HEK293 (cell line): ENCODE data around the gene CPNE5.

ENCODE experiments used
- CTCF ChIA-PET: fragments of 350-600 bp; formaldehyde crosslinking; extraction: SDS; loops from one replicate; lab custom pipeline; 2021; ENCODE audit warnings: antibody characterized with exemption; lab: Yijun Ruan, JAX
- POLR2A ChIA-PET: fragments of 300-600 bp; formaldehyde crosslinking; extraction: SDS; loops from one replicate; lab custom pipeline; 2020; ENCODE audit warnings: antibody characterized with exemption, inconsistent platforms; lab: Yijun Ruan, JAX
- H3K27ac ChIP-seq: fragments of 200-500 bp; sonication (Bioruptor generic); 2 replicates; pipeline ENCODE4 v1.5.1; 2014; ENCODE audit warnings: low read depth, low read length, control low read depth, inconsistent platforms; ENCODE audit errors: extremely low read depth
- H3K36me3 ChIP-seq, 2 experiments: fragments of 200-500 bp in 1 of 2; sonication (Bioruptor generic) in 1 of 2; 1 replicate in 1 of 2; 2 replicates in 1 of 2; pipeline ENCODE4 v1.5.1; 2014 to 2017; ENCODE audit warnings: inconsistent platforms in 2 of 2, low read length in 2 of 2; ENCODE audit not compliant: control insufficient read depth in 2 of 2, insufficient read depth in 1 of 2
- H3K4me1 ChIP-seq: fragments of 200-500 bp; sonication (Bioruptor generic); 2 replicates; pipeline ENCODE4 v1.5.1; 2014; ENCODE audit warnings: mild to moderate bottlenecking, low read length, inconsistent platforms; ENCODE audit not compliant: control insufficient read depth, insufficient read depth
- H3K4me3 ChIP-seq: 2 replicates; pipeline ENCODE4 v1.5.1; 2011; ENCODE audit warnings: low read depth, mild to moderate bottlenecking, control low read depth, low read length, moderate library complexity
- H3K9me3 ChIP-seq: fragments of 200-500 bp; sonication (Bioruptor generic); 2 replicates; pipeline ENCODE4 v1.5.1; 2014; ENCODE audit warnings: low read depth, low read length, inconsistent platforms; ENCODE audit not compliant: control insufficient read depth, insufficient read depth
- KLF8 ChIP-seq: fragments of 450-650 bp; formaldehyde crosslinking; IDR thresholded peaks from 2 replicates; pipeline ENCODE4 v1.5.1; 2016; ENCODE audit warnings: missing biosample characterization, missing genetic modification characterization
- MZF1 ChIP-seq: fragments of 450-650 bp; formaldehyde crosslinking; IDR thresholded peaks from 2 replicates; pipeline ENCODE4 v1.5.1; 2017; ENCODE audit warnings: missing biosample characterization, missing genetic modification characterization, borderline replicate concordance
- REPIN1 ChIP-seq: fragments of 450-650 bp; formaldehyde crosslinking; IDR thresholded peaks from 2 replicates; pipeline ENCODE4 v1.5.1; 2017; ENCODE audit warnings: missing biosample characterization, missing genetic modification characterization, low read depth
- SCRT1 ChIP-seq: fragments of 450-650 bp; formaldehyde crosslinking; IDR thresholded peaks from 2 replicates; pipeline ENCODE4 v1.5.1; 2016; ENCODE audit warnings: missing biosample characterization, missing genetic modification characterization, borderline replicate concordance
- SCRT2 ChIP-seq: fragments of 450-650 bp; formaldehyde crosslinking; IDR thresholded peaks from 2 replicates; pipeline ENCODE4 v1.5.1; 2016; ENCODE audit warnings: missing biosample characterization, missing genetic modification characterization
- ZNF23 ChIP-seq: fragments of 450-650 bp; formaldehyde crosslinking; IDR thresholded peaks from 2 replicates; pipeline ENCODE4 v1.5.1; 2016; ENCODE audit warnings: missing biosample characterization, missing genetic modification characterization, borderline replicate concordance
- ZNF239 ChIP-seq: fragments of 450-650 bp; formaldehyde crosslinking; IDR thresholded peaks from 2 replicates; pipeline ENCODE4 v1.5.1; 2016; ENCODE audit warnings: missing biosample characterization, missing genetic modification characterization
- ZNF354C ChIP-seq: fragments of 450-650 bp; formaldehyde crosslinking; IDR thresholded peaks from 2 replicates; pipeline ENCODE4 v1.5.1; 2016; ENCODE audit warnings: missing biosample characterization, missing genetic modification characterization, low read depth, borderline replicate concordance
- ZNF514 ChIP-seq: fragments of 450-650 bp; formaldehyde crosslinking; IDR thresholded peaks from 2 replicates; pipeline ENCODE4 v1.5.1; 2016; ENCODE audit warnings: missing biosample characterization, missing genetic modification characterization
- ZNF571 ChIP-seq: fragments of 450-650 bp; formaldehyde crosslinking; IDR thresholded peaks from 2 replicates; pipeline ENCODE4 v1.5.0; 2017; ENCODE audit warnings: missing biosample characterization, missing genetic modification characterization
- ZNF707 ChIP-seq: fragments of 450-650 bp; formaldehyde crosslinking; IDR thresholded peaks from 2 replicates; pipeline ENCODE4 v1.5.1; 2016; ENCODE audit warnings: missing biosample characterization, missing genetic modification characterization
- ZNF776 ChIP-seq: fragments of 450-650 bp; formaldehyde crosslinking; IDR thresholded peaks from 2 replicates; pipeline ENCODE4 v1.5.0; 2017; ENCODE audit warnings: missing biosample characterization, missing genetic modification characterization, borderline replicate concordance
- ZNF830 ChIP-seq: fragments of 450-650 bp; IDR thresholded peaks from 2 replicates; pipeline ENCODE4 v1.5.0; 2018; ENCODE audit warnings: missing biosample characterization, missing genetic modification characterization, low read depth, mild to moderate bottlenecking, moderate library complexity
- TF ChIP-seq, protein P1 (sequence below): fragments of 450-650 bp; formaldehyde crosslinking; conservative IDR thresholded peaks from 2 replicates; pipeline ENCODE4 v1.5.1; 2016; ENCODE audit warnings: low read depth, missing biosample characterization, missing genetic modification characterization
- TF ChIP-seq, protein P2 (sequence below): fragments of 450-650 bp; IDR thresholded peaks from 2 replicates; pipeline ENCODE4 v1.5.1; 2018; ENCODE audit warnings: missing biosample characterization, missing genetic modification characterization
- TF ChIP-seq, protein P3 (sequence below): fragments of 450-650 bp; formaldehyde crosslinking; IDR thresholded peaks from 2 replicates; pipeline ENCODE4 v1.5.1; 2016; ENCODE audit warnings: missing biosample characterization, missing genetic modification characterization, borderline replicate concordance

The CPNE5 gene

DNA sequence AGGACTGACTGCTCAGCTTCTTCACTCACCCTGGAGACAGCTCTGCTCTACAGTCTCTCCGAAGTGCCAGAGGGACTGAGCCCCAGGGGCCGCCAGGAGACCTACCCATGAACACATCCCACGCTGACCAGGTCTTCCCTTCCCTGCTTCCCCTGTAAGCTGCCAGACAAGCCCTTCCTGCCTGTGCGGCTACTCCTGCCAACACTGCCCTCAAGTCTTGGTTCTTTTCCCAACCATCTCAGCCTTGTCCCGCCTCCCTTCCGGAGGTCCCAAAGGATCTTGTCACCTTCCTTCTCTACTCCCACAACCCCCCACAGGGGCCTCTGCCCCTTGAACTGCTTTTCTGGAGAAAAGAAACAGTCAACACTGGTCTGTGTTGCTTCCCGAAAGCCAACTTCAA, 15.0 kb downstream of the CPNE5 start:
- Histone ChIP-seq H3K36me3 (no peaks in the 10 kb centered on the region), H3K27ac (no peak overlapping the region), H3K4me1 (peaks cover 6% of the 10 kb centered on the region), H3K4me3 (no peak overlapping the region), H3K9me3 (no peaks in the 10 kb centered on the region)
- TF ChIP-seq SCRT1 (tag by site-specific recombination) = no peak
- TF ChIP-seq, protein P1, sequence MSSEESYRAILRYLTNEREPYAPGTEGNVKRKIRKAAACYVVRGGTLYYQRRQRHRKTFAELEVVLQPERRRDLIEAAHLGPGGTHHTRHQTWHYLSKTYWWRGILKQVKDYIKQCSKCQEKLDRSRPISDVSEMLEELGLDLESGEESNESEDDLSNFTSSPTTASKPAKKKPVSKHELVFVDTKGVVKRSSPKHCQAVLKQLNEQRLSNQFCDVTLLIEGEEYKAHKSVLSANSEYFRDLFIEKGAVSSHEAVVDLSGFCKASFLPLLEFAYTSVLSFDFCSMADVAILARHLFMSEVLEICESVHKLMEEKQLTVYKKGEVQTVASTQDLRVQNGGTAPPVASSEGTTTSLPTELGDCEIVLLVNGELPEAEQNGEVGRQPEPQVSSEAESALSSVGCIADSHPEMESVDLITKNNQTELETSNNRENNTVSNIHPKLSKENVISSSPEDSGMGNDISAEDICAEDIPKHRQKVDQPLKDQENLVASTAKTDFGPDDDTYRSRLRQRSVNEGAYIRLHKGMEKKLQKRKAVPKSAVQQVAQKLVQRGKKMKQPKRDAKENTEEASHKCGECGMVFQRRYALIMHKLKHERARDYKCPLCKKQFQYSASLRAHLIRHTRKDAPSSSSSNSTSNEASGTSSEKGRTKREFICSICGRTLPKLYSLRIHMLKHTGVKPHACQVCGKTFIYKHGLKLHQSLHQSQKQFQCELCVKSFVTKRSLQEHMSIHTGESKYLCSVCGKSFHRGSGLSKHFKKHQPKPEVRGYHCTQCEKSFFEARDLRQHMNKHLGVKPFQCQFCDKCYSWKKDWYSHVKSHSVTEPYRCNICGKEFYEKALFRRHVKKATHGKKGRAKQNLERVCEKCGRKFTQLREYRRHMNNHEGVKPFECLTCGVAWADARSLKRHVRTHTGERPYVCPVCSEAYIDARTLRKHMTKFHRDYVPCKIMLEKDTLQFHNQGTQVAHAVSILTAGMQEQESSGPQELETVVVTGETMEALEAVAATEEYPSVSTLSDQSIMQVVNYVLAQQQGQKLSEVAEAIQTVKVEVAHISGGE (tag by site-specific recombination) = no peak
- TF ChIP-seq, protein P2, sequence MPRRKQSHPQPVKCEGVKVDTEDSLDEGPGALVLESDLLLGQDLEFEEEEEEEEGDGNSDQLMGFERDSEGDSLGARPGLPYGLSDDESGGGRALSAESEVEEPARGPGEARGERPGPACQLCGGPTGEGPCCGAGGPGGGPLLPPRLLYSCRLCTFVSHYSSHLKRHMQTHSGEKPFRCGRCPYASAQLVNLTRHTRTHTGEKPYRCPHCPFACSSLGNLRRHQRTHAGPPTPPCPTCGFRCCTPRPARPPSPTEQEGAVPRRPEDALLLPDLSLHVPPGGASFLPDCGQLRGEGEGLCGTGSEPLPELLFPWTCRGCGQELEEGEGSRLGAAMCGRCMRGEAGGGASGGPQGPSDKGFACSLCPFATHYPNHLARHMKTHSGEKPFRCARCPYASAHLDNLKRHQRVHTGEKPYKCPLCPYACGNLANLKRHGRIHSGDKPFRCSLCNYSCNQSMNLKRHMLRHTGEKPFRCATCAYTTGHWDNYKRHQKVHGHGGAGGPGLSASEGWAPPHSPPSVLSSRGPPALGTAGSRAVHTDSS (tag by site-specific recombination) = no peak
- TF ChIP-seq ZNF239 (tag by site-specific recombination) = no peak
- no peak for TF ChIP-seq KLF8
- TF ChIP-seq, protein P3, sequence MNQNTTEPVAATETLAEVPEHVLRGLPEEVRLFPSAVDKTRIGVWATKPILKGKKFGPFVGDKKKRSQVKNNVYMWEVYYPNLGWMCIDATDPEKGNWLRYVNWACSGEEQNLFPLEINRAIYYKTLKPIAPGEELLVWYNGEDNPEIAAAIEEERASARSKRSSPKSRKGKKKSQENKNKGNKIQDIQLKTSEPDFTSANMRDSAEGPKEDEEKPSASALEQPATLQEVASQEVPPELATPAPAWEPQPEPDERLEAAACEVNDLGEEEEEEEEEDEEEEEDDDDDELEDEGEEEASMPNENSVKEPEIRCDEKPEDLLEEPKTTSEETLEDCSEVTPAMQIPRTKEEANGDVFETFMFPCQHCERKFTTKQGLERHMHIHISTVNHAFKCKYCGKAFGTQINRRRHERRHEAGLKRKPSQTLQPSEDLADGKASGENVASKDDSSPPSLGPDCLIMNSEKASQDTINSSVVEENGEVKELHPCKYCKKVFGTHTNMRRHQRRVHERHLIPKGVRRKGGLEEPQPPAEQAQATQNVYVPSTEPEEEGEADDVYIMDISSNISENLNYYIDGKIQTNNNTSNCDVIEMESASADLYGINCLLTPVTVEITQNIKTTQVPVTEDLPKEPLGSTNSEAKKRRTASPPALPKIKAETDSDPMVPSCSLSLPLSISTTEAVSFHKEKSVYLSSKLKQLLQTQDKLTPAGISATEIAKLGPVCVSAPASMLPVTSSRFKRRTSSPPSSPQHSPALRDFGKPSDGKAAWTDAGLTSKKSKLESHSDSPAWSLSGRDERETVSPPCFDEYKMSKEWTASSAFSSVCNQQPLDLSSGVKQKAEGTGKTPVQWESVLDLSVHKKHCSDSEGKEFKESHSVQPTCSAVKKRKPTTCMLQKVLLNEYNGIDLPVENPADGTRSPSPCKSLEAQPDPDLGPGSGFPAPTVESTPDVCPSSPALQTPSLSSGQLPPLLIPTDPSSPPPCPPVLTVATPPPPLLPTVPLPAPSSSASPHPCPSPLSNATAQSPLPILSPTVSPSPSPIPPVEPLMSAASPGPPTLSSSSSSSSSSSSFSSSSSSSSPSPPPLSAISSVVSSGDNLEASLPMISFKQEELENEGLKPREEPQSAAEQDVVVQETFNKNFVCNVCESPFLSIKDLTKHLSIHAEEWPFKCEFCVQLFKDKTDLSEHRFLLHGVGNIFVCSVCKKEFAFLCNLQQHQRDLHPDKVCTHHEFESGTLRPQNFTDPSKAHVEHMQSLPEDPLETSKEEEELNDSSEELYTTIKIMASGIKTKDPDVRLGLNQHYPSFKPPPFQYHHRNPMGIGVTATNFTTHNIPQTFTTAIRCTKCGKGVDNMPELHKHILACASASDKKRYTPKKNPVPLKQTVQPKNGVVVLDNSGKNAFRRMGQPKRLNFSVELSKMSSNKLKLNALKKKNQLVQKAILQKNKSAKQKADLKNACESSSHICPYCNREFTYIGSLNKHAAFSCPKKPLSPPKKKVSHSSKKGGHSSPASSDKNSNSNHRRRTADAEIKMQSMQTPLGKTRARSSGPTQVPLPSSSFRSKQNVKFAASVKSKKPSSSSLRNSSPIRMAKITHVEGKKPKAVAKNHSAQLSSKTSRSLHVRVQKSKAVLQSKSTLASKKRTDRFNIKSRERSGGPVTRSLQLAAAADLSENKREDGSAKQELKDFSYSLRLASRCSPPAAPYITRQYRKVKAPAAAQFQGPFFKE (tag by site-specific recombination) = no peak
- TF ChIP-seq ZNF514 (tag by site-specific recombination) = no peak
- no peak for TF ChIP-seq MZF1 (tag by site-specific recombination)
- TF ChIP-seq ZNF707 (tag by site-specific recombination) = no peak
- TF ChIP-seq ZNF354C (tag by site-specific recombination) = no peak
- no peak for TF ChIP-seq ZNF776 (tag by site-specific recombination)
- CTCF ChIA-PET = interaction anchor here (3.1 kb wide), 1 partner anchor 27 kb away, joined by 11 read pairs; no protein-coding TSS in a partner anchor
- POLR2A ChIA-PET = no interaction called here

DNA sequence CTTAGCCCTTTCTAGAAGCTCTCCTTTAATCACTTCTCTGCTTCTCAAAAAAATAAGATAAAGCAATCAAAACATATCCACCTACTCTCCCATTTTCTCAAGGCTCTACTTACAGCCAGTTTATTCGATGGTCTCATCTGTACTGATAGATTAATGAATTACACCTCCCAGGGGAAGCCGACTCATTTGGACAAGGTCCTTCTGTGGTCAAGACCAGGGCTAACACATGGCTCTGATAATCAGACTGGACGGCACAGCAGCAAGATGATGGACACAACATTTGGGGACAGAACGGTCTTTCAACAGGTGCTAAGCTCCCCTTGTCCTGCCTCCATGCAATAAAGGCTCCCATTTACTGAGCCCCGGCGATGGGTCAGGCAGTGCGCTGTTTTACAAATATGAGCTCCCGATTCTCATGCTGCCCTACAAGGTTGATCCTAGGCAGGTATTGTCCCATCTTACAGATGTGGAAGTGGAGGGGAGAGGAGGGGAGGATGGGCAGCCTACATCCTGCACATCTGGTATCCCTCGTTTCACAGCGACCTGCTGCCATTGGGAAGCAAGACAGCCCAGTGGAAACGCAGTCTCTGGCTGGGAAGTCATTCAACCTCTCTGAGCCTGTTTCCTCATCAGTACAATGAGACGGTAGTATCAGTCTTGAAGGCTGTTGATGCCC, 15.7 kb downstream of the CPNE5 start:
- ChIA-PET POLR2A (no interaction called here), CTCF (interaction anchor here (0.6 to 0.7 kb wide), 3 partner anchors 58 to 869 kb away, joined by 3 to 4 read pairs (median 4); no protein-coding TSS in a partner anchor)
- no peak overlapping the region for H3K4me3 ChIP-seq
- TF ChIP-seq ZNF707 (tag by site-specific recombination) = no peak
- TF ChIP-seq ZNF571 (tag by site-specific recombination) = no peak
- no peak for TF ChIP-seq REPIN1 (tag by site-specific recombination)
- no peak for TF ChIP-seq ZNF23 (tag by site-specific recombination)
- peak; percentile 59 for TF ChIP-seq SCRT2
- TF ChIP-seq ZNF830 (tag by site-specific recombination) = no peak
- no peak overlapping the region for H3K27ac ChIP-seq
- H3K36me3 ChIP-seq = no peaks in the 10 kb centered on the region
- no peaks in the 10 kb centered on the region for H3K9me3 ChIP-seq
- peaks cover 6% of the 10 kb centered on the region for H3K4me1 ChIP-seq
